Panc1 (cell line): ENCODE measurements around the gene TXN. TPM values are rescaled to one million over a fixed set of nuclear protein-coding genes. Genes with fewer than 3 reads are reported as not detected.
A peak's percentile ranks its signal among the peaks of the same experiment; 100 is the strongest.

Source experiments
- ATAC-seq: fragments of 200-7000 bp; cut with Tn5 transposase; 2 replicates; pipeline ENCODE4 v1.9.1; 2020; ENCODE audit warnings: mild to moderate bottlenecking, moderate library complexity
- BruUV-seq: library from RNA; stranded (reverse); fragments of 400-500 nt; replicated peaks from 2 replicates; lab custom pipeline; 2021; lab: Mats Ljungman, UMichigan
- CTCF ChIA-PET: fragments of 300-600 bp; sonication (Branson Sonifier 250); formaldehyde crosslinking; loops from one replicate; lab custom pipeline; 2022; ENCODE audit warnings: antibody characterized with exemption; lab: Charles Lee
- POLR2A ChIA-PET: fragments of 300-600 bp; sonication (Branson Sonifier 250); formaldehyde crosslinking; loops from one replicate; lab custom pipeline; 2022; ENCODE audit warnings: antibody characterized with exemption; lab: Charles Lee
- DNase-seq: peaks from one replicate; pipeline ENCODE4 v3.0.0-alpha.2; 2010; ENCODE audit warnings: low read depth, low spot score
- H3K27ac ChIP-seq: 2 replicates; pipeline ENCODE4 v1.5.1; 2011; ENCODE audit warnings: mild to moderate bottlenecking, low read length, inconsistent platforms
- H3K27me3 ChIP-seq: fragments of 200-500 bp; sonication (Bioruptor generic); 2 replicates; pipeline ENCODE4 v1.6.0; 2014; ENCODE audit warnings: low read length, inconsistent platforms; ENCODE audit not compliant: control insufficient read depth, insufficient read depth
- H3K36me3 ChIP-seq: fragments of 200-500 bp; sonication (Bioruptor generic); 2 replicates; pipeline ENCODE4 v1.5.1; 2014; ENCODE audit warnings: inconsistent platforms, mild to moderate bottlenecking, low read length, moderate library complexity; ENCODE audit not compliant: control insufficient read depth, insufficient read depth
- H3K4me1 ChIP-seq: 2 replicates; pipeline ENCODE4 v1.5.1; 2011; ENCODE audit warnings: inconsistent platforms, mild to moderate bottlenecking, low read length, moderate library complexity; ENCODE audit not compliant: control insufficient read depth, insufficient read depth
- H3K4me3 ChIP-seq, 2 experiments: 2 replicates each; pipeline ENCODE4 v1.5.1; 2011 to 2012; ENCODE audit warnings: low read depth in 2 of 2, low read length in 2 of 2, mild to moderate bottlenecking in 2 of 2, inconsistent platforms in 1 of 2, moderate library complexity in 1 of 2
- H3K9me3 ChIP-seq: fragments of 200-500 bp; sonication (Bioruptor generic); 2 replicates; pipeline ENCODE4 v1.5.1; 2014; ENCODE audit warnings: low read depth, mild to moderate bottlenecking, inconsistent platforms, low read length, moderate library complexity; ENCODE audit not compliant: control insufficient read depth, insufficient read depth
- POLR2AphosphoS5 ChIP-seq: IDR thresholded peaks from 2 replicates; pipeline ENCODE4 v1.6.1; 2012; ENCODE audit warnings: mild to moderate bottlenecking, low read depth, low read length, moderate library complexity
- REST ChIP-seq, 2 experiments: IDR thresholded peaks; 2 replicates each; pipeline ENCODE4 v1.6.1; 2011 to 2012; ENCODE audit warnings: low read depth in 2 of 2, control low read depth in 1 of 2, low read length in 1 of 2, mild to moderate bottlenecking in 1 of 2, moderate library complexity in 1 of 2; ENCODE audit not compliant: insufficient read depth in 1 of 2
- SIN3A ChIP-seq: IDR thresholded peaks from 2 replicates; pipeline ENCODE4 v1.6.1; 2012; ENCODE audit warnings: low read depth, mild to moderate bottlenecking, low read length, moderate library complexity, borderline replicate concordance; ENCODE audit not compliant: insufficient read depth
- TCF7L2 ChIP-seq: IDR thresholded peaks from 2 replicates; pipeline ENCODE4 v1.6.1; 2011; ENCODE audit warnings: mild to moderate bottlenecking, low read depth, low read length, inconsistent platforms
- in situ Hi-C: cut with HindIII; loops from 2 replicates; pipeline ENCODE4 v1.10.0; 2016; ENCODE audit warnings: low sequenced_read_pairs, low pct_unique_long_range_greater_than_20kb
- intact Hi-C: fragments of 100-400 bp; cut with micrococcal nuclease; formaldehyde crosslinking; loops from one replicate; pipeline ENCODE4 v1.10.0; 2022; ENCODE audit not compliant: unreplicated experiment
- total RNA-seq: library from RNA; stranded (reverse); gene quantifications from one replicate; pipeline ENCODE4 v1.2.1, GENCODE V29; 2021; ENCODE audit not compliant: unreplicated experiment
- TF ChIP-seq, protein P1 (sequence below): fragments of 450-650 bp; IDR thresholded peaks from 2 replicates; pipeline ENCODE4 v1.5.1; 2017; ENCODE audit warnings: mild to moderate bottlenecking

TXN gene
- total RNA-seq, 1 experiment from 2014 or later, result 197 TPM

DNA sequence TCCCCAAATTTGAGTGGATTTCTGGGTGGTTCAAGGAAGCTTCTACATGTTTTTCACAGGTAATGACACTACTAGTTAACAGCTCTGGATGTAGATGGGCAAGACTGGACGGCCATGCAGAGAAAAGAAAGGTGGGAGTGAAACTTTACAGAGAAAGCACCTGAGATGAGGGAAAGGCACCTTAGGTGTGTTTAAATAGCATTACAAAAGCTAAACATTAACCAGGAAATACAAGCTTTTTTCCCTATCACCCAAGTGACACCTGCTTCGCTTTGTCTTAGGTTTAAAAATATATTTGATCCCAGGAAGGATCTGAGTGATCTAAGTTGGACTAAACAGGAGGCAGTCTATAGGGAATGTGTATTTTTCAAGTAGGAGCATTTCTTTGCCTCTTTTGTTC, 56.7 kb downstream of the TXN start:
- DNase-seq, result no peak
- no peak overlapping the region for H3K27ac ChIP-seq
- no peaks in the 10 kb centered on the region for H3K4me1 ChIP-seq
- no peak for ATAC-seq
- ChIA-PET POLR2A (interaction anchor here (0.5 to 0.7 kb wide), 2 partner anchors 20 to 39 kb away, joined by 3 to 5 read pairs; no protein-coding TSS in a partner anchor), CTCF (no interaction called here)
- H3K4me3 ChIP-seq, result no peak overlapping the region
- intact Hi-C loops, result no loop called here
- no peaks in the 10 kb centered on the region for H3K9me3 ChIP-seq
- BruUV-seq, result no TSS peak
- TF ChIP-seq SIN3A (no peak), REST (IDR thresholded peaks at IDR 0.05; ENCODE audit: insufficient read depth in 1 of 2, low read depth in 2 of 2, low read length in 1 of 2) (no peak), TCF7L2 (no peak), POLR2AphosphoS5 (no peak)
- TF ChIP-seq, protein P1, sequence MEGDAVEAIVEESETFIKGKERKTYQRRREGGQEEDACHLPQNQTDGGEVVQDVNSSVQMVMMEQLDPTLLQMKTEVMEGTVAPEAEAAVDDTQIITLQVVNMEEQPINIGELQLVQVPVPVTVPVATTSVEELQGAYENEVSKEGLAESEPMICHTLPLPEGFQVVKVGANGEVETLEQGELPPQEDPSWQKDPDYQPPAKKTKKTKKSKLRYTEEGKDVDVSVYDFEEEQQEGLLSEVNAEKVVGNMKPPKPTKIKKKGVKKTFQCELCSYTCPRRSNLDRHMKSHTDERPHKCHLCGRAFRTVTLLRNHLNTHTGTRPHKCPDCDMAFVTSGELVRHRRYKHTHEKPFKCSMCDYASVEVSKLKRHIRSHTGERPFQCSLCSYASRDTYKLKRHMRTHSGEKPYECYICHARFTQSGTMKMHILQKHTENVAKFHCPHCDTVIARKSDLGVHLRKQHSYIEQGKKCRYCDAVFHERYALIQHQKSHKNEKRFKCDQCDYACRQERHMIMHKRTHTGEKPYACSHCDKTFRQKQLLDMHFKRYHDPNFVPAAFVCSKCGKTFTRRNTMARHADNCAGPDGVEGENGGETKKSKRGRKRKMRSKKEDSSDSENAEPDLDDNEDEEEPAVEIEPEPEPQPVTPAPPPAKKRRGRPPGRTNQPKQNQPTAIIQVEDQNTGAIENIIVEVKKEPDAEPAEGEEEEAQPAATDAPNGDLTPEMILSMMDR, result no peak
- no peaks in the 10 kb centered on the region; the same call in 1 of the 2 replicates for H3K27me3 ChIP-seq
- in situ Hi-C loops, result no loop called here
- no peaks in the 10 kb centered on the region for H3K36me3 ChIP-seq

- no peak for TF ChIP-seq REST (IDR thresholded peaks at IDR 0.05; ENCODE audit: insufficient read depth in 1 of 2, low read depth in 2 of 2, low read length in 1 of 2)
- TF ChIP-seq, protein P1, result no peak
- no TSS peak for BruUV-seq
- Histone ChIP-seq H3K9me3 (no peaks in the 10 kb centered on the region), H3K27me3 (no peaks in the 10 kb centered on the region), H3K36me3 (no peaks in the 10 kb centered on the region), H3K27ac (no peak overlapping the region), H3K4me1 (0 out of 2 replicates have a peak, but pooled peaks cover 3% of the 10 kb centered on the region), H3K4me3 (no peak overlapping the region)
- DNase-seq, result no peak
- CTCF ChIA-PET, result no interaction called here
- peak; percentile 62; the same call in 1 of the 2 replicates for ATAC-seq
- intact Hi-C loops, result no loop called here
- in situ Hi-C loops, result no loop called here
- POLR2A ChIA-PET, result no interaction called here
These were observed 58.0 kb downstream of the TXN start for GRCh38 chr9:110198357-110198756.
